ENCODE measurements around the gene MSL3. TPM values are rescaled to one million over a fixed set of nuclear protein-coding genes. Genes with fewer than 3 reads are reported as not detected.
A peak's percentile ranks its signal among the peaks of the same experiment; 100 is the strongest.

Gene MSL3
- polyA plus RNA-seq, 4 donors, result 18.2 to 36.2 (median 23.0) TPM

GRCh38 chrX:11764602-11765067 lies 6.6 kb downstream of the MSL3 start:
- 68 to 85% (median 75%) methylated on average over 8 of the region's 8 CpGs for WGBS, 3 donors
- H3K9me3 ChIP-seq (ENCODE audit: control insufficient read depth in 2 of 2, insufficient read depth in 1 of 2, low read depth in 1 of 2, low read length in 1 of 2), result no peaks in the 10 kb centered on the region
- H3K36me3 ChIP-seq (ENCODE audit: control insufficient read depth in 3 of 3, insufficient read depth in 2 of 3, low read depth in 1 of 3, low read length in 3 of 3), result peaks cover 3 to 29% (median 6%) of the 10 kb centered on the region in 3 donors
- DNase-seq (no peak), FAIRE-seq (no peak)
- H3K27ac ChIP-seq (ENCODE audit: low read depth in 1 of 3, low read length in 2 of 3), result no peak overlapping the region
- H3K4me1 ChIP-seq (ENCODE audit: control insufficient read depth in 3 of 3, insufficient read depth in 2 of 3, low read depth in 1 of 3, low read length in 2 of 3), result no peaks in the 10 kb centered on the region
- no peak overlapping the region for H3K4me3 ChIP-seq (ENCODE audit: low read depth in 1 of 3, low read length in 3 of 3)
- no peaks in the 10 kb centered on the region for H3K27me3 ChIP-seq (ENCODE audit: control insufficient read depth in 3 of 3, insufficient read depth in 3 of 3, low read length in 3 of 3)

- Histone ChIP-seq H3K4me3 (ENCODE audit: low read depth in 1 of 3, low read length in 3 of 3) (no peak overlapping the region), H3K36me3 (ENCODE audit: control insufficient read depth in 3 of 3, insufficient read depth in 2 of 3, low read depth in 1 of 3, low read length in 3 of 3) (peaks cover 3 to 33% (median 6%) of the 10 kb centered on the region in 3 donors), H3K27me3 (ENCODE audit: control insufficient read depth in 3 of 3, insufficient read depth in 3 of 3, low read length in 3 of 3) (no peaks in the 10 kb centered on the region), H3K27ac (ENCODE audit: low read depth in 1 of 3, low read length in 2 of 3) (no peak overlapping the region), H3K9me3 (ENCODE audit: control insufficient read depth in 2 of 2, insufficient read depth in 1 of 2, low read depth in 1 of 2, low read length in 1 of 2) (no peaks in the 10 kb centered on the region), H3K4me1 (ENCODE audit: control insufficient read depth in 3 of 3, insufficient read depth in 2 of 3, low read depth in 1 of 3, low read length in 2 of 3) (no peaks in the 10 kb centered on the region)
- FAIRE-seq (no peak), DNase-seq (no peak)
- 88 to 90% (median 89%) methylated on average over 15 to 16 of the region's 16 CpGs for WGBS, 3 donors
Measured at GRCh38 chrX:11765449-11765848, 7.4 kb downstream of the MSL3 start.

- H3K27ac ChIP-seq (ENCODE audit: low read depth in 1 of 3, low read length in 2 of 3), result no peak overlapping the region
- peaks cover 3 to 36% (median 6%) of the 10 kb centered on the region in 3 donors for H3K36me3 ChIP-seq (ENCODE audit: control insufficient read depth in 3 of 3, insufficient read depth in 2 of 3, low read depth in 1 of 3, low read length in 3 of 3)
- FAIRE-seq (no peak), DNase-seq (no peak)
- H3K27me3 ChIP-seq (ENCODE audit: control insufficient read depth in 3 of 3, insufficient read depth in 3 of 3, low read length in 3 of 3), result no peaks in the 10 kb centered on the region
- H3K9me3 ChIP-seq (ENCODE audit: control insufficient read depth in 2 of 2, insufficient read depth in 1 of 2, low read depth in 1 of 2, low read length in 1 of 2), result no peaks in the 10 kb centered on the region
- 84 to 88% (median 88%) methylated on average over 9 of the region's 9 CpGs for WGBS, 3 donors
- H3K4me3 ChIP-seq (ENCODE audit: low read depth in 1 of 3, low read length in 3 of 3), result no peak overlapping the region
- no peaks in the 10 kb centered on the region for H3K4me1 ChIP-seq (ENCODE audit: control insufficient read depth in 3 of 3, insufficient read depth in 2 of 3, low read depth in 1 of 3, low read length in 2 of 3)
Measured at GRCh38 chrX:11766487-11766886, 8.4 kb downstream of the MSL3 start.

- Histone ChIP-seq H3K27me3 (ENCODE audit: control insufficient read depth in 3 of 3, insufficient read depth in 3 of 3, low read length in 3 of 3) (no peaks in the 10 kb centered on the region), H3K4me3 (ENCODE audit: low read depth in 1 of 3, low read length in 3 of 3) (no peak overlapping the region), H3K4me1 (ENCODE audit: control insufficient read depth in 3 of 3, insufficient read depth in 2 of 3, low read depth in 1 of 3, low read length in 2 of 3) (no peaks in the 10 kb centered on the region), H3K27ac (ENCODE audit: low read depth in 1 of 3, low read length in 2 of 3) (no peak overlapping the region), H3K36me3 (ENCODE audit: control insufficient read depth in 3 of 3, insufficient read depth in 2 of 3, low read depth in 1 of 3, low read length in 3 of 3) (peaks cover 3 to 36% (median 3%) of the 10 kb centered on the region in 3 donors), H3K9me3 (ENCODE audit: control insufficient read depth in 2 of 2, insufficient read depth in 1 of 2, low read depth in 1 of 2, low read length in 1 of 2) (no peaks in the 10 kb centered on the region)
- FAIRE-seq, result no peak
- WGBS, 3 donors, result 60 to 82% (median 62%) methylated on average over 3 of the region's 3 CpGs
- no peak for DNase-seq
Measured at GRCh38 chrX:11768039-11768438, 10.0 kb downstream of the MSL3 start.

- WGBS, 3 donors, result 7 to 10% (median 9%) methylated on average over 12 of the region's 12 CpGs
- no peak overlapping the region for H3K27ac ChIP-seq (ENCODE audit: low read depth in 1 of 3, low read length in 2 of 3)
- no peak for FAIRE-seq
- no peak overlapping the region for H3K4me3 ChIP-seq (ENCODE audit: low read depth in 1 of 3, low read length in 3 of 3)
- no peaks in the 10 kb centered on the region for H3K27me3 ChIP-seq (ENCODE audit: control insufficient read depth in 3 of 3, insufficient read depth in 3 of 3, low read length in 3 of 3)
- H3K9me3 ChIP-seq (ENCODE audit: control insufficient read depth in 2 of 2, insufficient read depth in 1 of 2, low read depth in 1 of 2, low read length in 1 of 2), result no peaks in the 10 kb centered on the region
- DNase-seq, result peak; percentile 44 to 50
- H3K36me3 ChIP-seq (ENCODE audit: control insufficient read depth in 3 of 3, insufficient read depth in 2 of 3, low read depth in 1 of 3, low read length in 3 of 3), result peaks cover 3 to 25% (median 7%) of the 10 kb centered on the region in 3 donors
- no peaks in the 10 kb centered on the region for H3K4me1 ChIP-seq (ENCODE audit: control insufficient read depth in 3 of 3, insufficient read depth in 2 of 3, low read depth in 1 of 3, low read length in 2 of 3)
Measured at GRCh38 chrX:11770320-11770719, 12.3 kb downstream of the MSL3 start.

- DNase-seq (no peak), FAIRE-seq (no peak)
- Histone ChIP-seq H3K4me3 (ENCODE audit: low read depth in 1 of 3, low read length in 3 of 3) (no peak overlapping the region), H3K27ac (ENCODE audit: low read depth in 1 of 3, low read length in 2 of 3) (no peak overlapping the region), H3K4me1 (ENCODE audit: control insufficient read depth in 3 of 3, insufficient read depth in 2 of 3, low read depth in 1 of 3, low read length in 2 of 3) (no peaks in the 10 kb centered on the region), H3K9me3 (ENCODE audit: control insufficient read depth in 2 of 2, insufficient read depth in 1 of 2, low read depth in 1 of 2, low read length in 1 of 2) (no peaks in the 10 kb centered on the region), H3K36me3 (ENCODE audit: control insufficient read depth in 3 of 3, insufficient read depth in 2 of 3, low read depth in 1 of 3, low read length in 3 of 3) (peaks cover 0 to 4% (median 3%) of the 10 kb centered on the region in 3 donors), H3K27me3 (ENCODE audit: control insufficient read depth in 3 of 3, insufficient read depth in 3 of 3, low read length in 3 of 3) (no peaks in the 10 kb centered on the region)
- WGBS, 3 donors, result 62 to 85% (median 85%) methylated on average over 4 of the region's 4 CpGs
Measured at GRCh38 chrX:11778230-11778629, 20.2 kb downstream of the MSL3 start.

GRCh38 chrX:11781133-11781532 lies 23.1 kb downstream of the MSL3 start:
- no peak overlapping the region for H3K4me3 ChIP-seq (ENCODE audit: low read depth in 1 of 3, low read length in 3 of 3)
- no peak for DNase-seq
- no peak for FAIRE-seq
- WGBS, 3 donors, result 85 to 96% (median 94%) methylated on average over 2 of the region's 2 CpGs
- no peaks in the 10 kb centered on the region for H3K4me1 ChIP-seq (ENCODE audit: control insufficient read depth in 3 of 3, insufficient read depth in 2 of 3, low read depth in 1 of 3, low read length in 2 of 3)
- H3K36me3 ChIP-seq (ENCODE audit: control insufficient read depth in 3 of 3, insufficient read depth in 2 of 3, low read depth in 1 of 3, low read length in 3 of 3), result no peaks in the 10 kb centered on the region
- H3K27ac ChIP-seq (ENCODE audit: low read depth in 1 of 3, low read length in 2 of 3), result no peak overlapping the region
- no peaks in the 10 kb centered on the region for H3K9me3 ChIP-seq (ENCODE audit: control insufficient read depth in 2 of 2, insufficient read depth in 1 of 2, low read depth in 1 of 2, low read length in 1 of 2)
- H3K27me3 ChIP-seq (ENCODE audit: control insufficient read depth in 3 of 3, insufficient read depth in 3 of 3, low read length in 3 of 3), result no peaks in the 10 kb centered on the region

- no peak for FAIRE-seq
- Histone ChIP-seq H3K36me3 (ENCODE audit: control insufficient read depth in 3 of 3, insufficient read depth in 2 of 3, low read depth in 1 of 3, low read length in 3 of 3) (no peaks in the 10 kb centered on the region), H3K4me1 (ENCODE audit: control insufficient read depth in 3 of 3, insufficient read depth in 2 of 3, low read depth in 1 of 3, low read length in 2 of 3) (peaks cover 0 to 1% (median 0%) of the 10 kb centered on the region in 3 donors), H3K27ac (ENCODE audit: low read depth in 1 of 3, low read length in 2 of 3) (no peak overlapping the region), H3K4me3 (ENCODE audit: low read depth in 1 of 3, low read length in 3 of 3) (no peak overlapping the region), H3K9me3 (ENCODE audit: control insufficient read depth in 2 of 2, insufficient read depth in 1 of 2, low read depth in 1 of 2, low read length in 1 of 2) (no peaks in the 10 kb centered on the region), H3K27me3 (ENCODE audit: control insufficient read depth in 3 of 3, insufficient read depth in 3 of 3, low read length in 3 of 3) (no peaks in the 10 kb centered on the region)
- DNase-seq, result no peak
- 85 to 92% (median 87%) methylated on average over 3 of the region's 3 CpGs for WGBS, 3 donors
Measured at GRCh38 chrX:11781734-11782370, 23.8 kb downstream of the MSL3 start.

- DNase-seq (no peak), FAIRE-seq (no peak)
- Histone ChIP-seq H3K36me3 (ENCODE audit: control insufficient read depth in 3 of 3, insufficient read depth in 2 of 3, low read depth in 1 of 3, low read length in 3 of 3) (no peaks in the 10 kb centered on the region), H3K27me3 (ENCODE audit: control insufficient read depth in 3 of 3, insufficient read depth in 3 of 3, low read length in 3 of 3) (no peaks in the 10 kb centered on the region), H3K9me3 (ENCODE audit: control insufficient read depth in 2 of 2, insufficient read depth in 1 of 2, low read depth in 1 of 2, low read length in 1 of 2) (no peaks in the 10 kb centered on the region), H3K4me3 (ENCODE audit: low read depth in 1 of 3, low read length in 3 of 3) (no peak overlapping the region), H3K4me1 (ENCODE audit: control insufficient read depth in 3 of 3, insufficient read depth in 2 of 3, low read depth in 1 of 3, low read length in 2 of 3) (peaks cover 0 to 2% (median 0%) of the 10 kb centered on the region in 3 donors), H3K27ac (ENCODE audit: low read depth in 1 of 3, low read length in 2 of 3) (no peak overlapping the region)
- WGBS, 3 donors, result 35 to 73% (median 70%) methylated on average over 1 of the region's 1 CpG
Measured at GRCh38 chrX:11784543-11784942, 26.5 kb downstream of the MSL3 start.

Measured in small intestine (tissue), 7 donors.